HepG2 (cell line): ENCODE measurements around the gene MEGF10. TPM values are rescaled to one million over a fixed set of nuclear protein-coding genes. Genes with fewer than 3 reads are reported as not detected.

Source experiments
- ATAC-seq: fragments of 200-7000 bp; cut with Tn5 transposase; 3 replicates; pipeline ENCODE4 v1.9.1; 2020; ENCODE audit warnings: mild to moderate bottlenecking, moderate library complexity
- BruUV-seq: library from RNA; stranded (reverse); fragments of 400-500 nt; replicated peaks from 2 replicates; lab custom pipeline; 2021; lab: Mats Ljungman, UMichigan
- CTCF ChIA-PET: fragments of 300-600 bp; formaldehyde crosslinking; extraction: SDS; loops from one replicate; lab custom pipeline; 2021; ENCODE audit warnings: low total read pairs, inconsistent platforms, low intra/inter-chr PET ratio; lab: Yijun Ruan, JAX
- POLR2A ChIA-PET: fragments of 350-600 bp; sonication (Branson Sonifier 250); formaldehyde crosslinking; loops from one replicate; lab custom pipeline; 2020; ENCODE audit warnings: antibody characterized with exemption, inconsistent platforms; lab: Yijun Ruan, JAX
- DNase-seq: peaks from one replicate; pipeline ENCODE4 v3.0.0-alpha.2; 2015; ENCODE audit warnings: low spot score
- FAIRE-seq: peaks from 3 replicates; lab custom pipeline; 2011; peaks lifted over from hg19 to GRCh38; lab: Jason Lieb, UNC
- H2AFZ ChIP-seq: one replicate; pipeline ENCODE4 v1.6.1; 2011; ENCODE audit warnings: low read length, inconsistent platforms
- H3K27ac ChIP-seq: fragments of 300-600 bp; 3 replicates; pipeline ENCODE4 v1.8.0; 2011; ENCODE audit warnings: mixed run types, mild to moderate bottlenecking, mixed read lengths, low read length, inconsistent platforms; ENCODE audit not compliant: insufficient read depth; ENCODE audit errors: extremely low read length
- H3K27me3 ChIP-seq, 2 experiments: fragments of 200-600 bp in 1 of 2; 2 replicates in 1 of 2; 3 replicates in 1 of 2; pipeline versions ENCODE4 v1.6.0 to v1.8.0; 2011; ENCODE audit warnings: low read length in 2 of 2, mild to moderate bottlenecking in 2 of 2, moderate library complexity in 2 of 2, inconsistent platforms in 1 of 2; ENCODE audit not compliant: insufficient read depth in 2 of 2, control insufficient read depth in 1 of 2
- H3K36me3 ChIP-seq, 2 experiments: fragments of 200-600 bp in 1 of 2; replicated peaks in 1 of 2; 2 replicates in 1 of 2; 3 replicates in 1 of 2; pipeline versions ENCODE4 v1.5.1 to v1.8.0; 2011; ENCODE audit warnings: low read length in 2 of 2, inconsistent platforms in 1 of 2; ENCODE audit not compliant: insufficient read depth in 2 of 2, control insufficient read depth in 1 of 2
- H3K4me1 ChIP-seq: 2 replicates; pipeline ENCODE4 v1.5.1; 2012; ENCODE audit warnings: low read length, inconsistent platforms; ENCODE audit not compliant: insufficient read depth
- H3K4me2 ChIP-seq: 2 replicates; pipeline ENCODE4 v1.6.0; 2011; ENCODE audit warnings: low read depth, low read length, inconsistent platforms
- H3K4me3 ChIP-seq, 3 experiments: fragments of 200-600 bp in 1 of 3; sonication (generic), shearing (Covaris generic) in 1 of 3; replicated peaks in 1 of 3; 2 replicates each; pipeline ENCODE4 v1.5.1; 2011 to 2016; ENCODE audit warnings: low read length in 3 of 3, inconsistent platforms in 2 of 3, low read depth in 2 of 3, mild to moderate bottlenecking in 2 of 3, control low read depth in 1 of 3, mixed read lengths in 1 of 3; ENCODE audit not compliant: insufficient read depth in 1 of 3
- H3K79me2 ChIP-seq: one replicate; pipeline ENCODE4 v1.6.1; 2011; ENCODE audit warnings: low read length, inconsistent platforms; ENCODE audit not compliant: insufficient read depth
- H3K9ac ChIP-seq: 2 replicates; pipeline ENCODE4 v1.6.0; 2011; ENCODE audit warnings: mild to moderate bottlenecking, low read depth, low read length, inconsistent platforms; ENCODE audit not compliant: insufficient read depth
- H3K9me3 ChIP-seq: 2 replicates; pipeline ENCODE4 v1.5.1; 2012; ENCODE audit warnings: mild to moderate bottlenecking, low read length
- H4K20me1 ChIP-seq: 2 replicates; pipeline ENCODE4 v1.6.0; 2011; ENCODE audit warnings: inconsistent platforms, mild to moderate bottlenecking, low read length, moderate library complexity; ENCODE audit not compliant: insufficient read depth
- BRF2 ChIP-seq: sonication (generic); formaldehyde crosslinking; IDR thresholded peaks from 2 replicates; pipeline ENCODE4 v1.8.1; 2022; ENCODE audit warnings: mild to moderate bottlenecking, missing genetic modification reagents
- CBFB ChIP-seq: sonication (generic); formaldehyde crosslinking; IDR thresholded peaks from 2 replicates; pipeline ENCODE4 v1.4.0; 2020; ENCODE audit warnings: missing genetic modification reagents
- E2F5 ChIP-seq: sonication (generic); formaldehyde crosslinking; conservative IDR thresholded peaks from 2 replicates; pipeline ENCODE4 v1.4.0; 2020; ENCODE audit warnings: missing genetic modification reagents
- HDAC1 ChIP-seq: sonication (generic); formaldehyde crosslinking; IDR thresholded peaks from 2 replicates; pipeline ENCODE4 v1.5.1; 2020; ENCODE audit warnings: mild to moderate bottlenecking, missing genetic modification reagents
- HOXD1 ChIP-seq: sonication (generic); formaldehyde crosslinking; IDR thresholded peaks from 2 replicates; pipeline ENCODE4 v1.5.0; 2020; ENCODE audit warnings: missing genetic modification reagents
- JDP2 ChIP-seq: sonication (generic); formaldehyde crosslinking; IDR thresholded peaks from 2 replicates; pipeline ENCODE4 v1.8.1; 2022; ENCODE audit warnings: missing genetic modification reagents, borderline replicate concordance
- MLXIP ChIP-seq: sonication (generic); formaldehyde crosslinking; IDR thresholded peaks from 2 replicates; pipeline ENCODE4 v1.9.0; 2021; ENCODE audit warnings: missing genetic modification reagents, borderline replicate concordance
- NFYB ChIP-seq: sonication (generic); formaldehyde crosslinking; IDR thresholded peaks from 2 replicates; pipeline ENCODE4 v1.4.0; 2020; ENCODE audit warnings: missing genetic modification reagents
- PREB ChIP-seq: sonication (generic); formaldehyde crosslinking; IDR thresholded peaks from 2 replicates; pipeline ENCODE4 v1.4.0; 2020; ENCODE audit warnings: missing genetic modification reagents
- ZKSCAN8 ChIP-seq: IDR thresholded peaks from 2 replicates; pipeline ENCODE4 v1.6.1; 2016; ENCODE audit warnings: borderline replicate concordance, missing genetic modification reagents, missing compliant biosample characterization
- ZNF121 ChIP-seq: sonication (generic); formaldehyde crosslinking; IDR thresholded peaks from 2 replicates; pipeline ENCODE4 v1.5.0; 2020; ENCODE audit warnings: mild to moderate bottlenecking, missing genetic modification reagents
- ZNF280D ChIP-seq: sonication (generic); formaldehyde crosslinking; IDR thresholded peaks from 2 replicates; pipeline ENCODE4 v1.5.1; 2020; ENCODE audit warnings: mild to moderate bottlenecking, missing genetic modification reagents
- ZNF331 ChIP-seq: sonication (generic); formaldehyde crosslinking; IDR thresholded peaks from 2 replicates; pipeline ENCODE4 v1.4.0; 2020; ENCODE audit warnings: missing genetic modification reagents
- ZNF672 ChIP-seq: sonication (generic); formaldehyde crosslinking; IDR thresholded peaks from 2 replicates; pipeline ENCODE4 v1.8.1; 2022; ENCODE audit warnings: missing genetic modification reagents
- ZNF879 ChIP-seq: sonication (generic); formaldehyde crosslinking; IDR thresholded peaks from 2 replicates; pipeline ENCODE4 v1.8.1; 2023; ENCODE audit warnings: missing genetic modification reagents
- in situ Hi-C: cut with HindIII; loops from 2 replicates; pipeline ENCODE4 v1.10.0; 2017; ENCODE audit warnings: low pct_unique_long_range_greater_than_20kb; ENCODE audit not compliant: extremely low pct_ligation_motif_present
- intact Hi-C: fragments of 100-400 bp; cut with micrococcal nuclease; formaldehyde crosslinking; loops from one replicate; pipeline ENCODE4 v1.10.0; 2022; ENCODE audit not compliant: unreplicated experiment
- polyA plus RNA-seq, 8 experiments: library from polyadenylated mRNA; depleted of rRNA in 3 of 8; stranded (reverse) in 7 of 8; unstranded in 1 of 8; fragments of >200 nt; fragmentation: Illumina TruSeq in 4 of 8; extraction: Trizol in 4 of 8; gene quantifications; 2 replicates each; pipeline versions ENCODE4 v1.2.1 to v1.2.3, GENCODE V29; 2011 to 2016; ENCODE audit warnings: low read depth in 4 of 8, missing spikeins in 1 of 8, mixed read lengths in 1 of 8; ENCODE audit not compliant: insufficient read depth in 1 of 8
- total RNA-seq, 5 experiments: library from RNA; depleted of rRNA; stranded (reverse); fragments of >200 nt; fragmentation: Illumina TruSeq; extraction: Trizol; gene quantifications; 2 replicates each; pipeline ENCODE4 v1.2.3, GENCODE V29; 2016; ENCODE audit warnings: low read depth in 1 of 5

Gene MEGF10
- total and polyA plus RNA-seq, 2 of the 13 experiments (the other 11 are each of a cell fraction or from before 2014, with no cell fraction given): not detected

- POLR2A ChIA-PET: no interaction called here
- CTCF ChIA-PET: no interaction called here
- in situ Hi-C loops: no loop called here
Observed at GRCh38 chr5:127429928-127430327, 139.3 kb downstream of the MEGF10 start.

More at GRCh38 chr5:127429928-127430327, 139.3 kb downstream of the MEGF10 start:
- Histone ChIP-seq H2AFZ (no peak overlapping the region), H3K27me3 (no peaks in the 10 kb centered on the region), H3K4me3 (no peak overlapping the region), H3K36me3 (no peaks in the 10 kb centered on the region), H3K4me2 (no peak overlapping the region), H3K4me1 (no peaks in the 10 kb centered on the region), H3K9ac (no peak overlapping the region), H4K20me1 (no peaks in the 10 kb centered on the region), H3K79me2 (no peaks in the 10 kb centered on the region), H3K9me3 (no peaks in the 10 kb centered on the region), H3K27ac (no peak overlapping the region)
- intact Hi-C loops: no loop called here
- TF ChIP-seq BRF2 (CRISPR knock-in tag): no peak
- no peak for TF ChIP-seq ZNF331 (CRISPR knock-in tag)
- TF ChIP-seq E2F5 (CRISPR knock-in tag): no peak
- no peak for TF ChIP-seq ZNF672 (CRISPR knock-in tag)
- no peak for TF ChIP-seq HOXD1 (CRISPR knock-in tag)
- TF ChIP-seq MLXIP (CRISPR knock-in tag): no peak
- TF ChIP-seq ZNF121 (CRISPR knock-in tag): no peak
- TF ChIP-seq CBFB (CRISPR knock-in tag): no peak
- TF ChIP-seq PREB (CRISPR knock-in tag): no peak
- no peak for TF ChIP-seq HDAC1 (CRISPR knock-in tag)
- TF ChIP-seq ZNF280D (CRISPR knock-in tag): no peak
- TF ChIP-seq JDP2 (CRISPR knock-in tag): no peak
- TF ChIP-seq ZKSCAN8: no peak
- no peak for TF ChIP-seq ZNF879
- no peak for TF ChIP-seq NFYB (CRISPR knock-in tag)
- ATAC-seq: no peak
- no TSS peak for BruUV-seq
- FAIRE-seq: no peak
- no peak for DNase-seq
